Suprapubic skin (tissue), 4 donors: Measurements from ENCODE around the gene EXD1. TPM values are rescaled to one million over a fixed set of nuclear protein-coding genes. Genes with fewer than 3 reads are reported as not detected.
A peak's percentile ranks its signal among the peaks of the same experiment; 100 is the strongest.

Experiments
- DNase-seq, 2 donors: peaks; one replicate each; pipeline ENCODE4 v3.0.0-alpha.2; 2019; ENCODE audit warnings: low spot score in 2 of 2
- H3K27ac ChIP-seq: fragments of 200-600 bp; sonication (generic); one replicate; pipeline ENCODE4 v1.5.1; 2019
- H3K27me3 ChIP-seq: fragments of 200-600 bp; sonication (generic); one replicate; pipeline ENCODE4 v1.5.1; 2019
- H3K36me3 ChIP-seq: fragments of 200-600 bp; sonication (generic); one replicate; pipeline ENCODE4 v1.5.1; 2019
- H3K4me1 ChIP-seq: fragments of 200-600 bp; sonication (generic); one replicate; pipeline ENCODE4 v1.5.1; 2019
- H3K4me3 ChIP-seq: fragments of 200-600 bp; sonication (generic); one replicate; pipeline ENCODE4 v1.5.1; 2019; ENCODE audit warnings: mild to moderate bottlenecking
- H3K9me3 ChIP-seq: fragments of 200-600 bp; sonication (generic); one replicate; pipeline ENCODE4 v1.5.1; 2019
- EP300 ChIP-seq: sonication (generic); formaldehyde crosslinking; IDR thresholded peaks from one replicate; pipeline ENCODE4 v1.6.1; 2017; ENCODE audit warnings: antibody characterized with exemption
- POLR2A ChIP-seq, 2 donors: fragments of 450-650 bp; IDR thresholded peaks; one replicate each; pipeline ENCODE4 v1.6.1; 2017; ENCODE audit warnings: antibody characterized with exemption in 2 of 2, mild to moderate bottlenecking in 2 of 2, moderate library complexity in 2 of 2
- POLR2AphosphoS5 ChIP-seq, 3 donors: sonication (generic); formaldehyde crosslinking; IDR thresholded peaks; one replicate each; pipeline ENCODE4 v1.6.1; 2017; ENCODE audit warnings: antibody characterized with exemption in 3 of 3
- WGBS: methylation state at CpG from one replicate; pipeline ENCODE4 v1.1.5; 2018; 5-methylcytosine and 5-hydroxymethylcytosine counted together
- total RNA-seq, 4 donors: library from RNA; depleted of rRNA; stranded (reverse); fragments of >200 nt; gene quantifications; one replicate each; pipeline ENCODE4 v1.1.0, GENCODE V29; 2016
- TF ChIP-seq, protein P1 (sequence below), 2 donors: fragments of 200-600 bp in 1 of 2; fragments of 450-650 bp in 1 of 2; sonication (generic) in 1 of 2; IDR thresholded peaks; one replicate each; pipeline ENCODE4 v1.5.1; 2016 to 2019; ENCODE audit warnings: antibody characterized with exemption in 2 of 2, mild to moderate bottlenecking in 1 of 2, moderate library complexity in 1 of 2

The EXD1 gene
- total RNA-seq, 4 donors from 2014 or later: 0.32 TPM; not detected in 3

- Histone ChIP-seq H3K36me3 (no peaks in the 10 kb centered on the region), H3K4me3 (peak overlapping the region; percentile 79), H3K4me1 (peaks cover 25% of the 10 kb centered on the region), H3K27me3 (no peaks in the 10 kb centered on the region), H3K9me3 (no peaks in the 10 kb centered on the region), H3K27ac (peak overlapping the region; percentile 92)
- 36% methylated on average over 10 of the region's 10 CpGs for WGBS
- TF ChIP-seq EP300 (no peak), POLR2AphosphoS5 (IDR thresholded peaks at IDR 0.05) (no peak), POLR2A (IDR thresholded peaks at IDR 0.05) (no peak)
- TF ChIP-seq, protein P1, sequence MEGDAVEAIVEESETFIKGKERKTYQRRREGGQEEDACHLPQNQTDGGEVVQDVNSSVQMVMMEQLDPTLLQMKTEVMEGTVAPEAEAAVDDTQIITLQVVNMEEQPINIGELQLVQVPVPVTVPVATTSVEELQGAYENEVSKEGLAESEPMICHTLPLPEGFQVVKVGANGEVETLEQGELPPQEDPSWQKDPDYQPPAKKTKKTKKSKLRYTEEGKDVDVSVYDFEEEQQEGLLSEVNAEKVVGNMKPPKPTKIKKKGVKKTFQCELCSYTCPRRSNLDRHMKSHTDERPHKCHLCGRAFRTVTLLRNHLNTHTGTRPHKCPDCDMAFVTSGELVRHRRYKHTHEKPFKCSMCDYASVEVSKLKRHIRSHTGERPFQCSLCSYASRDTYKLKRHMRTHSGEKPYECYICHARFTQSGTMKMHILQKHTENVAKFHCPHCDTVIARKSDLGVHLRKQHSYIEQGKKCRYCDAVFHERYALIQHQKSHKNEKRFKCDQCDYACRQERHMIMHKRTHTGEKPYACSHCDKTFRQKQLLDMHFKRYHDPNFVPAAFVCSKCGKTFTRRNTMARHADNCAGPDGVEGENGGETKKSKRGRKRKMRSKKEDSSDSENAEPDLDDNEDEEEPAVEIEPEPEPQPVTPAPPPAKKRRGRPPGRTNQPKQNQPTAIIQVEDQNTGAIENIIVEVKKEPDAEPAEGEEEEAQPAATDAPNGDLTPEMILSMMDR (IDR thresholded peaks at IDR 0.05): no peak
- no peak for DNase-seq
These were observed 260 bp downstream of the EXD1 start for GRCh38 chr15:41230345-41230649.

DNA sequence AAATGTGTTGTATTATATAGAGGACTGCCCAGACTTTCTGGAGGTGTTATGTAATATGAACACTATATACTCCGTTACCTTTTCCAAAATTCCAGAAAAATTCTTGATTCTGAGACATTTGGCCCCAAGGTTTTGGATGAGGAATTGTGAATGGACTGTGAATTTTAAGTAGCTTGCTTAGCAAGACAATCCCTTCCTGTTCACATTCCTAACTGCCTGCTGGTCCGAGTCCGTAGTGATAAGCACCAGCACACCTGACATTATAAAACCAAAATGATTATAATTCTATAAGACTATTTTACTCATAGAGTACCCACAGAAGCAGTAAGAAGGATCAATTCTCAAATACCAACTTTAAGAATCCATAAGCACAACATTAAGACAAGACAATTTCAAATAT is 11.2 kb downstream of the EXD1 start:
- no peak for DNase-seq
- TF ChIP-seq POLR2AphosphoS5 (IDR thresholded peaks at IDR 0.05) (no peak), EP300 (no peak), POLR2A (IDR thresholded peaks at IDR 0.05) (no peak)
- TF ChIP-seq, protein P1 (IDR thresholded peaks at IDR 0.05): no peak
- WGBS: 72% methylated on average over 3 of the region's 3 CpGs
- H3K4me3 ChIP-seq: no peak overlapping the region
- no peaks in the 10 kb centered on the region for H3K4me1 ChIP-seq
- no peaks in the 10 kb centered on the region for H3K36me3 ChIP-seq
- H3K9me3 ChIP-seq: no peaks in the 10 kb centered on the region
- no peak overlapping the region for H3K27ac ChIP-seq
- no peaks in the 10 kb centered on the region for H3K27me3 ChIP-seq

DNA sequence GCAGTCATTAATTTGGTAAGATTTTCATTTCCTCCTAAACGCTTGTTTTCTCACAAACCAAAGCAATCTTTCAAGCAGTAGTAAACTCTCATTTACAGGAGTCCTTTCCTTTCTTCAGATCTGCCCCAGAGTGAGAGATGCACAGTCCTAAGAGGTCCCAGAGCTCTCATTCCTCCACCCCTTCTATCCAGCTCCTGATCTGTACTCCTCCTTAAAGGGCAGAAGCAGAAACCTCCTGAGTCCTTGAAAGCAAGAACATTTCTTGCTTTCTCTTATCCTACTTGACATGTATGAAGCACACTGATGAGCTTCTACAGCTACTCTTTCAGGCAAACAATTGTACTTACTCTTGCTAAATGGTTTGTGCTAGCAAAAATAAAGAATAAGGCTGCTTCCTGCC is 11.7 kb downstream of the EXD1 start:
- TF ChIP-seq POLR2AphosphoS5 (IDR thresholded peaks at IDR 0.05) (no peak), POLR2A (IDR thresholded peaks at IDR 0.05) (no peak), EP300 (no peak)
- TF ChIP-seq, protein P1 (IDR thresholded peaks at IDR 0.05): no peak
- no peaks in the 10 kb centered on the region for H3K9me3 ChIP-seq
- H3K4me1 ChIP-seq: no peaks in the 10 kb centered on the region
- H3K27ac ChIP-seq: no peak overlapping the region
- H3K27me3 ChIP-seq: no peaks in the 10 kb centered on the region
- H3K36me3 ChIP-seq: no peaks in the 10 kb centered on the region
- WGBS: 12% methylated on average over 1 of the region's 1 CpG
- H3K4me3 ChIP-seq: no peak overlapping the region
- no peak for DNase-seq

GRCh38 chr15:41215708-41216107 is 14.8 kb downstream of the EXD1 start:
- Histone ChIP-seq H3K36me3 (no peaks in the 10 kb centered on the region), H3K4me3 (no peak overlapping the region), H3K27ac (no peak overlapping the region), H3K4me1 (no peaks in the 10 kb centered on the region), H3K9me3 (no peaks in the 10 kb centered on the region), H3K27me3 (no peaks in the 10 kb centered on the region)
- 69% methylated on average over 2 of the region's 2 CpGs for WGBS
- no peak for DNase-seq
- TF ChIP-seq, protein P1 (IDR thresholded peaks at IDR 0.05): no peak
- no peak for TF ChIP-seq POLR2A (IDR thresholded peaks at IDR 0.05)
- TF ChIP-seq POLR2AphosphoS5 (IDR thresholded peaks at IDR 0.05): no peak
- TF ChIP-seq EP300: no peak

DNA sequence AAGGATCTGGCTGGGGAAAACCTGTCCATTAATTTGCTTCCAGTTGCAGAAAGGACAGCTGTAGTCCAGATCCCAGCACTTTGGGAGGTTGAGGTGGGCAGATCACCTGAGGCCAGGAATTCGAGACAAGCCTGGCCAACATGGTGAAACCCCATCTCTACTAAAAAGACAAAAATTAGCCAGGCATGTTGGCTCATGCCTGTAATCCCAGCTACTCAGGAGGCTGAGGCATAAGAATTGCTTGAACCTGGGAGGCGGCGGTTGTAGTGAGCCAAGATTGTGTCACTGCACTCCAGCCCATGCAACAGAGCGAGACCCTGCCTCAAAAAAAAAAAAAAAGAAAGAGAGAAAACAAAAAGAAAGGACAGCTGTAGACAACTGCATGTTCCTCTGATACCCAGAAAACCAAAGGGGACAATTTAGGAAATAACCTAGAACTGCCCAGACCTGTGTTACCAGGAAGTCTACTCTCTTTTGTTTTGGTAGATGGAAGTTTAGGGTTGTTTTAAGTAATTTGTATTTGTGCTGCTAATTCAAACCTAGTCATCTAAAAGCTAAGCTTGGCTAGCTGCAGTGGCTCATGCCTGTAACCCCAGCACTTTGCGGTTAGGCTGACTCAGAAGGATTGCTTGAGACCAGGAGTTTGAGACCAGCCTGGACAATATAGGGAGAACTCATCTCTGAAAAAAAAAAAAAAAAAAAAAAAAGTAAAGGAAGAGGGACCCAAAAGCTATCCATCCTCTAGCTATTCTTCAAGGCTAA is 22.7 kb downstream of the EXD1 start:
- TF ChIP-seq EP300: no peak
- TF ChIP-seq POLR2AphosphoS5 (IDR thresholded peaks at IDR 0.05): no peak
- no peak for TF ChIP-seq POLR2A (IDR thresholded peaks at IDR 0.05)
- TF ChIP-seq, protein P1 (IDR thresholded peaks at IDR 0.05): no peak
- no peak overlapping the region for H3K4me3 ChIP-seq
- no peaks in the 10 kb centered on the region for H3K27me3 ChIP-seq
- DNase-seq: no peak
- H3K27ac ChIP-seq: no peak overlapping the region
- no peaks in the 10 kb centered on the region for H3K9me3 ChIP-seq
- 33% methylated on average over 4 of the region's 5 CpGs for WGBS
- H3K4me1 ChIP-seq: no peaks in the 10 kb centered on the region
- no peaks in the 10 kb centered on the region for H3K36me3 ChIP-seq
